ENCODE measurements around the gene ACER3.

Gene ACER3

DNA sequence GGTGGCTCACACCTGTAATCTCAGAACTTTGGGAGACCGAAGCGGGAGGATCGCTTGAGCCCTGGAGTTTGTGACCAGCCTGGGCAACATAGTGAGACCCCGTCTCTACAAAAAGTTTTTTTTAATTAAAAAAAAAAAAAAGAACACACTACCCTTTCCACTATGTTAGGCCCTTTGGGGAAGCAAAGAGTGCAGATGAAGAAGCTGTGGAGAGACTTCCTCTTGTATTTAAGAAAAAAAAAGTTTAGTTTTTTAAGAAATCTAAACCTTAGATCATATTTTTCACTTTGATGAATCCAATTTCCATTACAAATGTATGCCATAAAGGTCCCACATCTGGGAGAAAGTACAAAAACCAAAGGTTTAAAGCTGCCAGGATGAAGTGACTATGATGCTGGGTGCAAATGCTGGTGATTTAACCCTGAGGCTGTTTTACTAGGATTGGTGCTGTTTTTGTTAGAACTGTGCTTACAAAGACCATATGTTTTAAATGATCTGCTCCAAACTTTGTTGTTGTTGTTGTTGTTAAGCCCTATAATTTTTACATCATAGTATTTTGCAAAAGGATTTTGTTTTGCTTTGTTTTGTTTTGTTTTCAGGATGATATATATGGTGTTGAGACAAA is 28.9 kb upstream of the ACER3 start:
- H3K4me3 ChIP-seq (ENCODE audit: control insufficient read depth, low read depth, low read length) = no peak overlapping the region
- DNase-seq (ENCODE audit: low read depth) = no peak
- TF ChIP-seq, protein P1, sequence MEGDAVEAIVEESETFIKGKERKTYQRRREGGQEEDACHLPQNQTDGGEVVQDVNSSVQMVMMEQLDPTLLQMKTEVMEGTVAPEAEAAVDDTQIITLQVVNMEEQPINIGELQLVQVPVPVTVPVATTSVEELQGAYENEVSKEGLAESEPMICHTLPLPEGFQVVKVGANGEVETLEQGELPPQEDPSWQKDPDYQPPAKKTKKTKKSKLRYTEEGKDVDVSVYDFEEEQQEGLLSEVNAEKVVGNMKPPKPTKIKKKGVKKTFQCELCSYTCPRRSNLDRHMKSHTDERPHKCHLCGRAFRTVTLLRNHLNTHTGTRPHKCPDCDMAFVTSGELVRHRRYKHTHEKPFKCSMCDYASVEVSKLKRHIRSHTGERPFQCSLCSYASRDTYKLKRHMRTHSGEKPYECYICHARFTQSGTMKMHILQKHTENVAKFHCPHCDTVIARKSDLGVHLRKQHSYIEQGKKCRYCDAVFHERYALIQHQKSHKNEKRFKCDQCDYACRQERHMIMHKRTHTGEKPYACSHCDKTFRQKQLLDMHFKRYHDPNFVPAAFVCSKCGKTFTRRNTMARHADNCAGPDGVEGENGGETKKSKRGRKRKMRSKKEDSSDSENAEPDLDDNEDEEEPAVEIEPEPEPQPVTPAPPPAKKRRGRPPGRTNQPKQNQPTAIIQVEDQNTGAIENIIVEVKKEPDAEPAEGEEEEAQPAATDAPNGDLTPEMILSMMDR (IDR thresholded peaks at IDR 0.05; ENCODE audit: control insufficient read depth, insufficient read depth, low read depth, low read length, missing control alignments) = no peak

DNA sequence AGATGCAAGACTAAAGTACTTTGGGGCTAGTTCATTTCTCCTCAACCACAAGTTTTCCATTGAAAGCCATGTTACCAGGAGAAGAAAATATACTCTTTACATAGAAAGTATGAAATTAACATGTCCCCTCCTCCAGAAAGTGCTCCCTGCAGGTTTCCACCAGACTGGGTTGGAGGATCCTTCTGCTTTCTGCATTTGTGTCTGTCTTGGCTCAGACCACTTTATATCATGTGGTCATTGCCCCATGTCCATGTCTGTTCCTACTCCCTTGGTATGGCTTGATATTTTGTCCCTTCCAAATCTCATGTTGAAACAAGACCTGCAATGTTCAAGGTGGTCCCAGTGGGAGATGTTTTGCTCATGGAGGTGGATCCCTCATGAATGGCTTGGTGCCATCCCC is 28.4 kb upstream of the ACER3 start:
- no peak overlapping the region for H3K4me3 ChIP-seq (ENCODE audit: control insufficient read depth, low read depth, low read length)
- no peak for DNase-seq (ENCODE audit: low read depth)
- TF ChIP-seq, protein P1 (IDR thresholded peaks at IDR 0.05; ENCODE audit: control insufficient read depth, insufficient read depth, low read depth, low read length, missing control alignments) = no peak

DNA sequence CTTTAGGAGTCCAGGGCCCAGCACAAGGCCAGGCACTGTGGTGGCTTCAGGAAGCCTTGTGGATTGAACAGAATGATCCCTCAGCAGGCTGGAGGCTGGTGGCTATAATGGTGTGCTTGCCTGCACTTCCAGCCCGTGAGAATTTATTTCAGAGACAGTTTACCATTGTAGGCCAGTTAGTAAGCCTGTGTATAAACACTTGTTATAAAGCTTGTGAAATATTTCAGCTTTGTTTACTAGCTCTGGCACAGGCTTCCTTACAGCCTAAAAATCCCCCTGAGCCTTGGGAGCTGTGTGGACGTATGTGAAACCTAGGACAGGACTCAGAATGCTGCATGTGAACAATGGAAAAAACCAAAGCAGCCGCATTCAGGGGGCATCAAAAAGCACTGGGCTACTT is 26.6 kb upstream of the ACER3 start:
- TF ChIP-seq, protein P1 (IDR thresholded peaks at IDR 0.05; ENCODE audit: control insufficient read depth, insufficient read depth, low read depth, low read length, missing control alignments) = no peak
- no peak overlapping the region for H3K4me3 ChIP-seq (ENCODE audit: control insufficient read depth, low read depth, low read length)
- DNase-seq (ENCODE audit: low read depth) = no peak

DNA sequence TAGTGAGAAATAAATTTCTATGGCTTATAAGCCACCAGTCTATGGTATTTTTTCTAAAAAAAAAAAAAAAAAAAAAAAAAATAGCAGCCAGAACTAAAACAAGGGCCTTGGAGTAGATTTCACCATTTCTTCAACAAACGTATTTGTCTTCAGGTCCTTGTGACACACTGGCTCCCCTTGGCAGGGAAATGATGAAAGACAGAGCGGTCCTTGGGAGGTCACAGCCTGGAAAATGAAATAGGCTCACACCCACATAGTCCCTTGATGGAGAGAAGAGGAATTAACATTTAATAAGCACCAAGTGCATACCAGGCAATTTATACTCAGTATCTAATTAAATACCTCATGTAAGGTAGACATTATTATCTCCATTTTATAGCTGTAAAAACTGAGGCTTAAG is 25.7 kb upstream of the ACER3 start:
- TF ChIP-seq, protein P1 (IDR thresholded peaks at IDR 0.05; ENCODE audit: control insufficient read depth, insufficient read depth, low read depth, low read length, missing control alignments) = no peak
- no peak for DNase-seq (ENCODE audit: low read depth)
- H3K4me3 ChIP-seq (ENCODE audit: control insufficient read depth, low read depth, low read length) = no peak overlapping the region

DNA sequence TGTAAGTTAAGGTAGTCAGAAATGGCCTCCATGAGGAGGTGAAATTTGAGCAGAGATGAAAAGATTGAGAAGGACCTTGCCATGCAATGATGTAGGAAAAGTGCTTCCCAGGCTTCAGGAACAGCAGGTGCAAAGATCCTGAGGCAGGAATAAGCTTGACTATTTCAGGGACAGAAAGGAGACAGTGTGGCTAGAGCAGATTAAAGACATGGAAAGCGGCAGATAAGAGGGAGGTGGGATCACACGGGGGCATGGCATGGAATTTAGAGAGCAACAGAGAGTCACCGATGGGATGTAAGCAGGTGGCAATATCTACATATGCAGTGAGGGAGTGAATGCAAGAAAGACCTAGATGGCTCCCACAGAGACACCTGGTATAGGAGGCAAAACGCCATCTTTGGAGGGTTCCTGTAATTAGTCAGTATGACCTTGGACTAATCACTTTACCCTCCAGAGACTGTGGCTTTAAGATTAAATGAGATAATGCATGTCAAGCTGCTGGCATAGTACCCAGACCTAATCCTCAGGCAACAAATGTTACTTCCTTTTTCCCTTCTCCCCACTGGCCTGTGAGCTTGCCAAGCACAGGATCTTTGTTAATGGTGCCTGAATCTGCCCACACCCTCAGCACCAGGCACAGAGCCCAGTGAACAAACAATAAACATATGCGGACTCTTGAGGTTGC is 24.6 kb upstream of the ACER3 start:
- no peak overlapping the region for H3K4me3 ChIP-seq (ENCODE audit: control insufficient read depth, low read depth, low read length)
- DNase-seq (ENCODE audit: low read depth) = peak; percentile 76
- TF ChIP-seq, protein P1 (IDR thresholded peaks at IDR 0.05; ENCODE audit: control insufficient read depth, insufficient read depth, low read depth, low read length, missing control alignments) = no peak

DNA sequence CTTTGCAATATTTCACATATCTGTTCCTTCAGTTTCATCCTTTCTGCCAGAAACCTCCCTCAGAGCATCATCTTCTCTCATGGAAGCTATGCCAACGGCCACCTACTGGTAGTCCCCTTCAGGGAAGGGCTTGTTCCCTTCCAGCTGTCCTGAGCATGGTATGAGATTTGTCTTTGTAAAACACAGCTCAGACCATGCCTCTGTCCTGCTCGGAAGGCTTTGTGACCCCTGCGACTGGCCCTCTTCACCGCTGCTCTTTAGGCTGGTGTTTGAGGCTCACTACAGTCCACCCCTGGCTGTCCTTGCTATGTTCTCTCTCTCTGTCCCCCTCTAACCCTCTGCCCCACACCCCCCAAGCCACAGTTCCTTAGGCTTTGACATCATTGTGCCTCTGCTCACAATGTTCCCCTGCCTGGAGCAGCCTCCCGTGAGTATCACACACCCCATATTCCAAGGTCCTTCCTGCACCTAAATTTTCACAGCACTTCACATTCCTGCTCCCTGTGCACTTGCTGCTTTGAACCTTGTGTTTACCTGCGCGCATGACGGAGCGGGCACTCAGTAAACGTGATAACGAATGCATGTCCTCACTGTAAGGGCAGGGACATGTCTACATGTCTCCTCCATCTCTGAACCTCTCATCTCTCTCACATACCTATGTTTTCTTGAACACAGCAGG is 24.0 kb upstream of the ACER3 start:
- H3K4me3 ChIP-seq (ENCODE audit: control insufficient read depth, low read depth, low read length) = no peak overlapping the region
- TF ChIP-seq, protein P1 (IDR thresholded peaks at IDR 0.05; ENCODE audit: control insufficient read depth, insufficient read depth, low read depth, low read length, missing control alignments) = peak; percentile 37
- no peak for DNase-seq (ENCODE audit: low read depth)

Data from AG09309 (cell line).